DND-41 (cell line): ENCODE data around the gene PAM16.

Source experiments
- ATAC-seq: fragments of 200-7000 bp; cut with Tn5 transposase; 3 replicates; pipeline ENCODE4 v1.9.1; 2021; ENCODE audit warnings: low read depth; ENCODE audit not compliant: insufficient read depth
- DNase-seq: peaks from one replicate; pipeline ENCODE4 v3.0.0-alpha.2; 2020
- H2AFZ ChIP-seq: 2 replicates; pipeline ENCODE4 v1.6.0; 2012; ENCODE audit warnings: low read depth, low read length
- H3K27ac ChIP-seq: 2 replicates; pipeline ENCODE4 v1.5.1; 2012; ENCODE audit warnings: low read length, inconsistent platforms
- H3K27me3 ChIP-seq: fragments of 200-600 bp; sonication (generic); 2 replicates; pipeline ENCODE4 v1.6.0; 2012; ENCODE audit warnings: low read length, mild to moderate bottlenecking, inconsistent platforms; ENCODE audit not compliant: insufficient read depth, poor library complexity
- H3K36me3 ChIP-seq: 2 replicates; pipeline ENCODE4 v1.5.1; 2012; ENCODE audit warnings: low read length, inconsistent platforms; ENCODE audit not compliant: insufficient read depth
- H3K4me1 ChIP-seq: 2 replicates; pipeline ENCODE4 v1.5.1; 2012; ENCODE audit warnings: mild to moderate bottlenecking, low read length; ENCODE audit not compliant: insufficient read depth
- H3K4me2 ChIP-seq: 2 replicates; pipeline ENCODE4 v1.6.0; 2012; ENCODE audit warnings: mild to moderate bottlenecking, moderate library complexity, low read length, inconsistent platforms; ENCODE audit not compliant: insufficient read depth
- H3K4me3 ChIP-seq, 2 experiments: fragments of 200-600 bp in 1 of 2; shearing (Covaris generic) in 1 of 2; 2 replicates each; pipeline ENCODE4 v1.5.1; 2012 to 2016; ENCODE audit warnings: inconsistent platforms in 2 of 2, low read length in 2 of 2, mild to moderate bottlenecking in 2 of 2, low read depth in 1 of 2, moderate library complexity in 1 of 2
- H3K79me2 ChIP-seq: 2 replicates; pipeline ENCODE4 v1.6.0; 2012; ENCODE audit warnings: low read length, inconsistent platforms; ENCODE audit not compliant: insufficient read depth
- H3K9ac ChIP-seq: 2 replicates; pipeline ENCODE4 v1.6.0; 2012; ENCODE audit warnings: low read depth, mild to moderate bottlenecking, inconsistent platforms, low read length, moderate library complexity
- H3K9me3 ChIP-seq: 2 replicates; pipeline ENCODE4 v1.5.1; 2012; ENCODE audit warnings: low read length, moderate library complexity, mild to moderate bottlenecking, inconsistent platforms; ENCODE audit not compliant: insufficient read depth, severe bottlenecking
- H4K20me1 ChIP-seq: 2 replicates; pipeline ENCODE4 v1.6.0; 2012; ENCODE audit warnings: low read length; ENCODE audit not compliant: insufficient read depth
- EZH2 ChIP-seq: IDR thresholded peaks from 3 replicates; pipeline ENCODE4 v1.6.1; 2012; ENCODE audit warnings: borderline replicate concordance, low read depth, mild to moderate bottlenecking, moderate library complexity, low read length, inconsistent platforms; ENCODE audit not compliant: severe bottlenecking
- TF ChIP-seq, protein P1 (sequence below): IDR thresholded peaks from 2 replicates; pipeline ENCODE4 v1.5.1; 2012; ENCODE audit warnings: borderline replicate concordance, low read length, moderate library complexity, mild to moderate bottlenecking; ENCODE audit not compliant: poor library complexity, severe bottlenecking; ENCODE audit errors: extremely low read depth

Gene PAM16

DNA sequence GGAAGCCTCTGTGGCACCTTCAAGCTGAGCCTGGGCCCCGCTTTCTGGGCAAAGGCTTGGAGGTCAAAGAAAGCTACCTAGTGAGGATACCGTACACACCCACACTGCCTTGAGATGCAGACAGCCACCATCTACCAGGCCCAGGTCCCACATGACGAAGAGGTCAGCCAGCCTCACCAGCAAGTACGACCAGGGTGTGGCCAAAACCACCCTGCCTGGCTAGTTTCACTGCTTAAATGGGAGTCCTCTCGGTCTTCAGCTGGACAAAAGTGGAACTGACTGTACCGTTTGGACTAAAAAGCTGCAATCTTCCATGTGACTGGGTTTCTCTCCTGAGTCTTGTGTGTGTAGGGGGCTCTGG is 42.1 kb upstream of the PAM16 start:
- ATAC-seq = no peak

DNA sequence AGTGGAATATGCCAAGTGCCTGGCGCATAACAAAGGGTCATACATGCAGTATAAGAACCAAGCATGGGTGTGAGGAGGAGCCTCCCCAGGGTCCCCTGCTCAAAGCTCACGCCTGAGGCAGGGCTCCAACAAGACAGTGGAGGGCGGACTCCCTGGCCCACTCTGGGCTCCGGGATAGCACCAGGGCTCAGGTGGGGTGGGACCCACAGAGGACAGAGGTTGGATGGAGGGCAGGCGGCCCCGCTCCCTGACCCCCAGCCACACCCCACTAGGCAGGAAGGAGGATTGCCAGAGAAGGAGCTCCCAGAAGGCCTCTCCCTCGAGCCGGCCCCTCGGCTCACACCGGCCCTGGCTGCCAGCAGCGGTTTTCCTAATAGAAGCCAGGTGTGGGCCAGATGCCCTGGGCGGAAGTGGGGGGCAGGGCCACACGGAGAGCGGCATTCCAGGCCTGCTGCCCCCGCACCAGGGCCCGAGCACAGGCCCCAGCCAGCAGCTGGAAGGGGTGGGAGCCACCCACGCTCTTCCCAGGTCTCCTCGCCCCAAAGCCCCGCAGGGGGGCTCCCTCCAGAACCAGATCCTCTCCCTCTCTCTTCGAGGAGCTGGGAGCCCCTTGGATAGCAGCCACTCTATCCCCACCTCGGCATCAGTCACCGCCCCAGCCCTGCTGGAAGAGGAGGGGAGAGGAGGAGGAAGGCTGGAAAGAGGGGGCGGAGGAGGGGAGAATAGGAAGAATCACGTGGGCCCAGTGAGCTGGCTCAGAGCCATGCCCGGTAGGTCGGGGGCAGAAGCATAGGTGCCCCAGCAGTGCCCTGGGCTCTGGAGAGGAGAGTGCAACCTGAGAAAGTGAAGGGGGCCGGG is 41.5 kb upstream of the PAM16 start:
- ATAC-seq (no peak), DNase-seq (no peak)
- H4K20me1 ChIP-seq = peaks cover 29% of the 10 kb centered on the region; the same call in 1 of the 2 replicates
- no peaks in the 10 kb centered on the region for H3K4me1 ChIP-seq
- no peak overlapping the region for H3K9ac ChIP-seq
- H3K4me3 ChIP-seq = no peak overlapping the region
- H3K4me2 ChIP-seq = no peak overlapping the region
- no peaks in the 10 kb centered on the region for H3K79me2 ChIP-seq
- no peak overlapping the region for H2AFZ ChIP-seq
- H3K36me3 ChIP-seq = peaks cover 66% of the 10 kb centered on the region
- no peaks in the 10 kb centered on the region for H3K27me3 ChIP-seq
- no peak for TF ChIP-seq EZH2
- TF ChIP-seq, protein P1, sequence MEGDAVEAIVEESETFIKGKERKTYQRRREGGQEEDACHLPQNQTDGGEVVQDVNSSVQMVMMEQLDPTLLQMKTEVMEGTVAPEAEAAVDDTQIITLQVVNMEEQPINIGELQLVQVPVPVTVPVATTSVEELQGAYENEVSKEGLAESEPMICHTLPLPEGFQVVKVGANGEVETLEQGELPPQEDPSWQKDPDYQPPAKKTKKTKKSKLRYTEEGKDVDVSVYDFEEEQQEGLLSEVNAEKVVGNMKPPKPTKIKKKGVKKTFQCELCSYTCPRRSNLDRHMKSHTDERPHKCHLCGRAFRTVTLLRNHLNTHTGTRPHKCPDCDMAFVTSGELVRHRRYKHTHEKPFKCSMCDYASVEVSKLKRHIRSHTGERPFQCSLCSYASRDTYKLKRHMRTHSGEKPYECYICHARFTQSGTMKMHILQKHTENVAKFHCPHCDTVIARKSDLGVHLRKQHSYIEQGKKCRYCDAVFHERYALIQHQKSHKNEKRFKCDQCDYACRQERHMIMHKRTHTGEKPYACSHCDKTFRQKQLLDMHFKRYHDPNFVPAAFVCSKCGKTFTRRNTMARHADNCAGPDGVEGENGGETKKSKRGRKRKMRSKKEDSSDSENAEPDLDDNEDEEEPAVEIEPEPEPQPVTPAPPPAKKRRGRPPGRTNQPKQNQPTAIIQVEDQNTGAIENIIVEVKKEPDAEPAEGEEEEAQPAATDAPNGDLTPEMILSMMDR = no peak
- no peaks in the 10 kb centered on the region for H3K9me3 ChIP-seq
- H3K27ac ChIP-seq = no peak overlapping the region

More for the DNA sequence above, 42.1 kb upstream of the PAM16 start:
- no peak for DNase-seq
- Histone ChIP-seq H3K4me1 (no peaks in the 10 kb centered on the region), H3K9ac (no peak overlapping the region), H3K27ac (no peak overlapping the region), H4K20me1 (peaks cover 29% of the 10 kb centered on the region; the same call in 1 of the 2 replicates), H3K4me2 (no peak overlapping the region), H3K9me3 (no peaks in the 10 kb centered on the region), H3K36me3 (peaks cover 63% of the 10 kb centered on the region), H3K27me3 (no peaks in the 10 kb centered on the region), H3K4me3 (no peak overlapping the region), H3K79me2 (no peaks in the 10 kb centered on the region), H2AFZ (no peak overlapping the region)
- no peak for TF ChIP-seq EZH2
- TF ChIP-seq, protein P1 = no peak

DNA sequence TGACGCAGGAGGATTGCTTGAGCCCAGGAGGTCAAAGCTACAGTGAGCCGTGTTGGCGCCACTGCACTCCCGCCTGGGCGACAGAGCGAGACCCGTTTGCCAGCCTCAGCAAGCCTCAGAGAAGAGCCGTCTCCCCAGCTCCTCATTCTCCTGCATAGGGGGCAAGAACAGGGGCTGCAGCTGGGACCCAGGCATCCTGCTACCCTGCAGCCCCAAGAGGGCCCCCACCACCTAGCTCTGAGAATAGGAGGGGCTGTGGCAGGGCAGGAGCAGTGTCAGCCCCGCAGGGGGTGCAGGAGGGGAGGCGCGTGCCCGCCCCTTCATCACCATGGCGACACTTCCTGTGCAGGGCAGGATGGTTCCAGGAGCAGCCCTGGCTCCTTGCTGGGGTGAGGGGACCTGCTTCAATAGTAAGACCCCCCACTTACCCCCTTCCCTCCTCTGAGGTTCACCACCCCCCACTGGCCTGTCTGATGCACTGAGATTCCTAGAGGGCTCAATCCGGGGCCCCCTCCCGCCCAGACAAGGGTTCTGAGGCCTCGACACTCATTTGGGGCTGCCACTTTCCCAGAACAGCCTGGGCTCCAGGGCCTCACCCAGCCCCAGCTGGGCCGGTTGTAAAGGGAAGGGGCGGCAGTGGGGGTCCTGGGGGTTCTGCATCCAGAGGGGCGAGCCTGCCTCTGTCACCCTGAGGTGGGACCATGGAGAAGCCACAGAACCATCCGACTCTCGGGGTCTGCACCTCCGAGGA is 40.7 kb upstream of the PAM16 start:
- H3K9me3 ChIP-seq = no peaks in the 10 kb centered on the region
- H3K4me2 ChIP-seq = no peak overlapping the region
- H3K79me2 ChIP-seq = no peaks in the 10 kb centered on the region
- TF ChIP-seq, protein P1 = no peak
- no peak for TF ChIP-seq EZH2
- no peaks in the 10 kb centered on the region for H3K27me3 ChIP-seq
- H3K36me3 ChIP-seq = peaks cover 73% of the 10 kb centered on the region
- no peak overlapping the region for H3K4me3 ChIP-seq
- no peaks in the 10 kb centered on the region for H3K4me1 ChIP-seq
- peaks cover 34% of the 10 kb centered on the region for H4K20me1 ChIP-seq
- no peak overlapping the region for H3K9ac ChIP-seq
- no peak overlapping the region for H3K27ac ChIP-seq
- no peak overlapping the region for H2AFZ ChIP-seq
- DNase-seq = peak; percentile 70
- ATAC-seq = peak; percentile 84
